ENCODE data around the gene BAZ1A.

Gene BAZ1A

GRCh38 chr14:34721129-34721528, 154.0 kb downstream of the BAZ1A start:
- no peak for DNase-seq (ENCODE audit: low read depth, low spot score)

DNA sequence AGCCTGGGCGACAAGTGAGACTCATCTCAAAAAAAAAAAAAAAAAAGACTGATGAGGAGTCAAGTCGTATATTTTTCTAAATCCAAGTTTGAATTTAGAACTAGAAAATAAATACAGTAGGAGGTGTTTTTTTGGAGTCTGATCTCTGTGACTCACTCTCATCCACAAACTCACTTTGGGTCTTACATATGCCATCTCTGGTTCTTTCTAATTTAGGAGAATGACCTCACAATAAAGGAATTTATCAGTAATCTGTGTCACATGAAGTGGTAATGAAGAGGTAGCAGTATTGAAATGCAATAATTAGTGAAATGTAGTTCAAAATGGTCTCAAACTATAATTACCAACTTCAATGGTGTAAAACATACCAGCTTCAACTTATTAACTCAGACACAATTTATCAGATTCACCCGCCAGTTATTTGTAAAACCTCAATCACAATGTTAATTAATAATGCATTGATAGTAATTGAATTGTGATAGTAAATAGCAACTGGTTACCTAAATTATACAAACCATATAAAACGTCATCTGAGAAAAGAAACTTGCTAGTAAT, 156.3 kb downstream of the BAZ1A start:
- no peak for DNase-seq (ENCODE audit: low read depth, low spot score)

DNA sequence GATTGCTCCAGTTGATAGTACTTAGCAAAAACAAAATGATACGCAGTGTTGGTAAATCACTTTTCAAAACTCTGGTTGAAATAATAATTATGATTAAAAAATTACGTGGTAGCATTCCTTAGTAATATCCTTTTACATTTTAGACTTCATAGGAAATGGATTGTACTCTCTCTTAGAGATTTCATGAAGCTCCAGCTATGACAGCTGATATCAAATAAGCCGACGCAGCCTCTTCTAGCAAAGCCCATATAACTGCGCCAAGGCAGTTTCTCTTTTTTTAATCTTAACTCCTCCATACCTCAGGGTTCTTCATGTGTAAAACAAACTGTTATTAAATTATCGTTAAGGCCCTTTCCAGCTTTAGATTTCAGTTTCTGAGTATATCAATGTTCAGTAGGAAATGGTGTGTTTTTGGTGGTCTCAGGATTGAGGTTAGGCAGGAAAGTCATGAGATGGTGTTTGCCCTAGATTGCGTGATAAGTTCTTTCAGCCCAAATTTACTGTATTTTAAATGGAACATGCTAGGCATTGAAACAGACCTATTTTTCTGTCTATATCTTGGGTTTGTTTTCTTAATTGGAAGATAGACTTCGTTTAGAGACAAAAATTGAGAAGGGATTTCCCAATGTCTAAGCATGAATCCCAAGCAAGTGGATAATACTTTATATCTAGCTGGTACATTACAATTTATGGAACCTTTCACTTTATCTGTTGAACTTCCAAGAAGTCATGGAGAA, 159.9 kb downstream of the BAZ1A start:
- no peak for DNase-seq (ENCODE audit: low read depth, low spot score)

DNA sequence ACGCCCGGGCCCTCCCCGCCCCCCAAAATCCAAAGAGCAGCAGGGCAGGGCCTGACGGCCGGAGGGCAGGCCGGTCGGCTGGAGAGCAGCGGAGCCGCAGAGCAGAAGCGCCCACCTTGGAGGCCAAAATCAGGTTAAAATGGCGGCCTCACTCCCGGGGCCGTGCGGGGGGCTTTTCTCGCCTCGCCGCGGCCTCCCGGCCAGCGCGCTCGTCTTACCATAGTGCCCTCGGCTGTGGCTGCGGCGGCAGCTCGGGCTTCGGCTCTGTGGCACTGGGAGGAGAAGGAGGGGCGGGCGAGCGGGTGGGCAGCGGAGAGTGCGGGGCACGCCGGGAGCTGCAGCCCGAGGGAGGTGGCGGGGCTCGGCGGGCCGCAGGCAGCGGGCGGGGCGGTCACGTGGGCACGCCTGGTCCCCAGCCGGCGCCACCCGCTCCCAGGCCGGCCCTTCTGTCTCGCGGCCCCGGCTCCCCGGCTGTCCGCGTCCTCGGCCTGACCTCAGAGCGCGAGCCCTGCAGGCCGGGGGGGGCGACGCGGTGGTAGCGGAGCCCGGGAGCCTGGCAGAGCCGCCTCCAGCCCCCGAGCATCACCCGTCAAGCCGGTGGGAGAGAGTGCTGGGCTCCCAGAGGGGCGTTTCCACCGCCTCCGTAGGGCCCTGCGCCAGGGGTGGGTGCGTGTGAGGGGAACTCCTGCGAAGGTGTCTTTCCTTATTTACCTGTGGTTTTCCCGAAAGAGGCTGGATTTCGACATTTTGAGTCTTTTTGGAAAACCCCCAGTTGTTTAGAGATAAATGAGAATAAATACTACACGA, 160.6 kb downstream of the BAZ1A start, which contains the start of gene CFL2:
Gene CFL2, minus strand, starts transcription at position 274 of the 807 bp plus-strand sequence. Its CDS starts 53 bp downstream, at position 221.
- peak; percentile 48 for DNase-seq (ENCODE audit: low read depth, low spot score)

- DNase-seq (ENCODE audit: low read depth, low spot score): peak; percentile 4
Measured at GRCh38 chr14:34713681-34714319, 161.4 kb downstream of the BAZ1A start.

DNA sequence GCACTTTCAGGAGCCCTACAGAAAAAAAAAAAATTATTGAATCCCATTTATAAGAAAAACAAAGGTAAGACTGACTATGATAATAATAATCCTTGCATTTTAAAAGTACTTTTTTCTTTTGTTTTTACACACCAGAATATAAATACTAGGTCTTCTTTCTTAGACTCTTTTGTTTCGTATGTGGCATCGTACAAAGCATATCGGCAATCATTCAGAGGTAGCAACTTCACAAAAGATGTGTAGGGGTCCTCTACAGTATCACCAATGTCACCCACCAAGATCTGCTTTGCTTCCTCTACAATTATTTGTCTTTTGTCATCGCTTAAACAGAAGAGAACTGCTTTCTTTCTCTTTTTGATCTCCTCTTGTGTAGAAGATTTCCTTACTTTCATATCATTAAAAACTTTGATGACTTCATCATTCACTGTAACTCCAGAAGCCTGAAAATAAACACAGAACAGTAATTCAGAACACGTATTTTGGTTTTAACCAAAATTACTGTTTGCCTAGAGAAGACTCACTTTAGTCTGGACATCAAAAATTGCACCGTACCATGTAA, 162.0 kb downstream of the BAZ1A start:
- DNase-seq (ENCODE audit: low read depth, low spot score): no peak

GRCh38 chr14:34711796-34712712, 163.1 kb downstream of the BAZ1A start:
- no peak for DNase-seq (ENCODE audit: low read depth, low spot score)

DNA sequence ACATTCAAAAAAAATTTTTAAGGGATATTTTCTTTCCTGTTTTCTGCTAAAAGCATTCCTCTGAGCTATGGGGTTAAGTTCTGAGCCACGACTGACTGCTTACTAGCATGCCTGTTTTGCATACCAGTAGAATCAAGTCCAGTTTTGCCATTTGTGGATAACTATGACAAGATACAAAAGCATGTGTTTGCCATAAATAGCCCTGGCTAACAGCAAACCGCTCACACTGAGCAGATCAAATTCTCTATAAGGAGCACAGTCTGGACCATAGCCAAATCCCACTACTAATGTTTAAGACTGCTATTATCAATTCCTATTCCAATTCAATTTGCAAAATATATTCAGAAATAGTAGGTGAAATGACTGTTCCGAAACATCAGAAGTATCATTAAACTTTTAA, 164.0 kb downstream of the BAZ1A start:
- DNase-seq (ENCODE audit: low read depth, low spot score): no peak

- no peak for DNase-seq (ENCODE audit: low read depth, low spot score)
Measured at GRCh38 chr14:34710744-34711143, 164.4 kb downstream of the BAZ1A start.

GRCh38 chr14:34710006-34710405, 165.2 kb downstream of the BAZ1A start:
- no peak for DNase-seq (ENCODE audit: low read depth, low spot score)

GRCh38 chr14:34707722-34708121, 167.4 kb downstream of the BAZ1A start:
- no peak for DNase-seq (ENCODE audit: low read depth, low spot score)
